ENCODE results near the gene PLXNA1.

PLXNA1 gene

GRCh38 chr3:127029658-127030507, 47.0 kb downstream of the PLXNA1 start:
- DNase-seq (ENCODE audit: extremely low spot score), result no peak
- TF ChIP-seq CTCF (IDR thresholded peaks at IDR 0.05; ENCODE audit: control extremely low read depth, extremely low read depth, low read depth, missing control alignments), result no peak
- ChIA-PET CTCF (no interaction called here), POLR2A (no interaction called here)

- no peak for TF ChIP-seq CTCF (IDR thresholded peaks at IDR 0.05; ENCODE audit: control extremely low read depth, extremely low read depth, low read depth, missing control alignments)
- POLR2A ChIA-PET, result no interaction called here
- CTCF ChIA-PET, result no interaction called here
- DNase-seq (ENCODE audit: extremely low spot score), result no peak
Measured at GRCh38 chr3:127030508-127031412, 47.8 kb downstream of the PLXNA1 start.

- DNase-seq (ENCODE audit: extremely low spot score), result no peak
- POLR2A ChIA-PET, result no interaction called here
- CTCF ChIA-PET, result no interaction called here
- TF ChIP-seq CTCF (IDR thresholded peaks at IDR 0.05; ENCODE audit: control extremely low read depth, extremely low read depth, low read depth, missing control alignments), result no peak
Measured at GRCh38 chr3:127031413-127031810, 48.5 kb downstream of the PLXNA1 start.

GRCh38 chr3:127031845-127032244, 48.9 kb downstream of the PLXNA1 start:
- no peak for DNase-seq (ENCODE audit: extremely low spot score)
- ChIA-PET POLR2A (no interaction called here), CTCF (no interaction called here)
- no peak for TF ChIP-seq CTCF (IDR thresholded peaks at IDR 0.05; ENCODE audit: control extremely low read depth, extremely low read depth, low read depth, missing control alignments)

- TF ChIP-seq CTCF (IDR thresholded peaks at IDR 0.05; ENCODE audit: control extremely low read depth, extremely low read depth, low read depth, missing control alignments), result no peak
- ChIA-PET CTCF (no interaction called here), POLR2A (no interaction called here)
- no peak for DNase-seq (ENCODE audit: extremely low spot score)
Measured at GRCh38 chr3:127032296-127032990, 49.5 kb downstream of the PLXNA1 start.
